ENCODE measurements around the gene WIPF1. TPM values are rescaled to one million over a fixed set of nuclear protein-coding genes. Genes with fewer than 3 reads are reported as not detected.

The WIPF1 gene
- total RNA-seq, 2 donors from 2014 or later, result 7.2 to 19.0 TPM

DNA sequence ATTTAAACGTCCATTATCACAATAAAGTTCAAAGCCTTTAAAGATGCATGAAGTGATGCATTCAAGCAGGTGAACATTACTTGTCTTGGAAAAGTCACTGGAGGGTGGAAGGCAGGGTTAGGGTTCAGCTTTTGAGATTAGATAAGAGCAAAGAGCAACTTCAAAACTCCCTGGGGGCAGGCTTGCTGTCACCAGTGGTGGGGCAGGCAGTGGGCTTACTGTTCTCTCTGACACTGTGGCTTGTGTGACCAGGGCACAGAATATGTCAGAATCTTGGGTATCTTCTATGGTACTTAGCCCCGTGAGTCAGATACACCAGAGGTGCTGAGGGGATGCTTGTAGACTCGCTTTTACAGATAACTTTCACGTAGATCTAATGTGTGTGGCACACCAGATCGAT, 52.8 kb downstream of the WIPF1 start:
- DNase-seq (ENCODE audit: low spot score), result no peak
- Histone ChIP-seq H3K9me3 (no peaks in the 10 kb centered on the region), H3K4me1 (replicated peaks) (no peaks in the 10 kb centered on the region), H3K27ac (no peak overlapping the region), H3K27me3 (replicated peaks; ENCODE audit: insufficient read depth) (no peaks in the 10 kb centered on the region), H3K4me3 (no peak overlapping the region), H3K36me3 (no peaks in the 10 kb centered on the region)
- 81% methylated on average over 5 of the region's 5 CpGs for WGBS
- intact Hi-C loops (cut with DNase I), result no loop called here
- no peak for TF ChIP-seq POLR2A (IDR thresholded peaks at IDR 0.05)
- TF ChIP-seq, protein P1, sequence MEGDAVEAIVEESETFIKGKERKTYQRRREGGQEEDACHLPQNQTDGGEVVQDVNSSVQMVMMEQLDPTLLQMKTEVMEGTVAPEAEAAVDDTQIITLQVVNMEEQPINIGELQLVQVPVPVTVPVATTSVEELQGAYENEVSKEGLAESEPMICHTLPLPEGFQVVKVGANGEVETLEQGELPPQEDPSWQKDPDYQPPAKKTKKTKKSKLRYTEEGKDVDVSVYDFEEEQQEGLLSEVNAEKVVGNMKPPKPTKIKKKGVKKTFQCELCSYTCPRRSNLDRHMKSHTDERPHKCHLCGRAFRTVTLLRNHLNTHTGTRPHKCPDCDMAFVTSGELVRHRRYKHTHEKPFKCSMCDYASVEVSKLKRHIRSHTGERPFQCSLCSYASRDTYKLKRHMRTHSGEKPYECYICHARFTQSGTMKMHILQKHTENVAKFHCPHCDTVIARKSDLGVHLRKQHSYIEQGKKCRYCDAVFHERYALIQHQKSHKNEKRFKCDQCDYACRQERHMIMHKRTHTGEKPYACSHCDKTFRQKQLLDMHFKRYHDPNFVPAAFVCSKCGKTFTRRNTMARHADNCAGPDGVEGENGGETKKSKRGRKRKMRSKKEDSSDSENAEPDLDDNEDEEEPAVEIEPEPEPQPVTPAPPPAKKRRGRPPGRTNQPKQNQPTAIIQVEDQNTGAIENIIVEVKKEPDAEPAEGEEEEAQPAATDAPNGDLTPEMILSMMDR (IDR thresholded peaks at IDR 0.05), result no peak
- TF ChIP-seq POLR2AphosphoS5 (IDR thresholded peaks at IDR 0.05), result no peak

DNA sequence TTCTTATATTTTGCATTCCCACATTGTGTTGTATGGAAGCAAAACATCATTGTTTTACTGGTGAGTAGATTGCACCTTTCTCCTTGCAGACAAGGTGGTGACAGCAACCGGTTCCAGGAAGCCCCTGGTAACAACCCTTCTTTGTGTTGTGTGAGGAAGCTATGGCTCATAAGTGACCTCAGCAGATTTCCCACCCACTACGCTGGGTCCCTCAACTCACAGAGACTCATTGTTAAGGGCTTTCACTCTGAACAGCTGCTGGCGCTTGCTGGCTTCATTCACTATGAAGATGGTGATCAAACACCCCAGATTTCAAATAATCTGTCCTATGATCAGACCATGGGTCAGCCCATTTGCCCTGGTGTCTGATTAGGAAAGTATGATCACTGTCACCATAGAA, 53.4 kb downstream of the WIPF1 start:
- no peaks in the 10 kb centered on the region for H3K36me3 ChIP-seq
- 81% methylated on average over 3 of the region's 3 CpGs for WGBS
- intact Hi-C loops (cut with DNase I), result no loop called here
- H3K27ac ChIP-seq, result no peak overlapping the region
- DNase-seq (ENCODE audit: low spot score), result no peak
- H3K4me1 ChIP-seq (replicated peaks), result no peaks in the 10 kb centered on the region
- no peaks in the 10 kb centered on the region for H3K9me3 ChIP-seq
- no peak overlapping the region for H3K4me3 ChIP-seq
- no peaks in the 10 kb centered on the region for H3K27me3 ChIP-seq (replicated peaks; ENCODE audit: insufficient read depth)
- no peak for TF ChIP-seq POLR2A (IDR thresholded peaks at IDR 0.05)
- TF ChIP-seq POLR2AphosphoS5 (IDR thresholded peaks at IDR 0.05), result no peak
- TF ChIP-seq, protein P1 (IDR thresholded peaks at IDR 0.05), result no peak

DNA sequence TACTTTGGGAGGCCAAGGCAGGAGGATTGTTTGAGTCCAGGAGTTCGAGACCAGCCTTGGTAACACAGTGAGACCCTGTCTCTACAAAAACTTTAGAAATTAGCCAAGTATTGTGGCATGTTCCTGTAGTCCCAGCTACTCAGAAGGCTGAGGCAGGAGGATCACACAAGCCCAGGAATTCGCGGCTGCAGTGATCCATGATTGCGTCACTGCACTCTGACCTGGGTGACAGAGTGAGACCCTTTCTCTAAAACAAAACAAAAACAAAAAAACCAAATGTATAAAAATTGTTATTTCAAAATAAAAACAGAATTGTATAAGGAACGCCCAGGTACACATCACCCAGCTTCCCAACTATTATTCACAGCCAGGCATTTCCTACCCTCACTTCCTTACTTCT, 56.7 kb downstream of the WIPF1 start:
- DNase-seq (ENCODE audit: low spot score), result no peak
- WGBS, result 92% methylated on average over 5 of the region's 5 CpGs
- H3K4me3 ChIP-seq, result no peak overlapping the region
- H3K9me3 ChIP-seq, result no peaks in the 10 kb centered on the region
- no peaks in the 10 kb centered on the region for H3K27me3 ChIP-seq (replicated peaks; ENCODE audit: insufficient read depth)
- intact Hi-C loops (cut with DNase I), result no loop called here
- H3K27ac ChIP-seq, result no peak overlapping the region
- TF ChIP-seq, protein P1 (IDR thresholded peaks at IDR 0.05), result no peak
- TF ChIP-seq POLR2A (IDR thresholded peaks at IDR 0.05) (no peak), POLR2AphosphoS5 (IDR thresholded peaks at IDR 0.05) (no peak)
- H3K4me1 ChIP-seq (replicated peaks), result no peaks in the 10 kb centered on the region
- H3K36me3 ChIP-seq, result no peaks in the 10 kb centered on the region

DNA sequence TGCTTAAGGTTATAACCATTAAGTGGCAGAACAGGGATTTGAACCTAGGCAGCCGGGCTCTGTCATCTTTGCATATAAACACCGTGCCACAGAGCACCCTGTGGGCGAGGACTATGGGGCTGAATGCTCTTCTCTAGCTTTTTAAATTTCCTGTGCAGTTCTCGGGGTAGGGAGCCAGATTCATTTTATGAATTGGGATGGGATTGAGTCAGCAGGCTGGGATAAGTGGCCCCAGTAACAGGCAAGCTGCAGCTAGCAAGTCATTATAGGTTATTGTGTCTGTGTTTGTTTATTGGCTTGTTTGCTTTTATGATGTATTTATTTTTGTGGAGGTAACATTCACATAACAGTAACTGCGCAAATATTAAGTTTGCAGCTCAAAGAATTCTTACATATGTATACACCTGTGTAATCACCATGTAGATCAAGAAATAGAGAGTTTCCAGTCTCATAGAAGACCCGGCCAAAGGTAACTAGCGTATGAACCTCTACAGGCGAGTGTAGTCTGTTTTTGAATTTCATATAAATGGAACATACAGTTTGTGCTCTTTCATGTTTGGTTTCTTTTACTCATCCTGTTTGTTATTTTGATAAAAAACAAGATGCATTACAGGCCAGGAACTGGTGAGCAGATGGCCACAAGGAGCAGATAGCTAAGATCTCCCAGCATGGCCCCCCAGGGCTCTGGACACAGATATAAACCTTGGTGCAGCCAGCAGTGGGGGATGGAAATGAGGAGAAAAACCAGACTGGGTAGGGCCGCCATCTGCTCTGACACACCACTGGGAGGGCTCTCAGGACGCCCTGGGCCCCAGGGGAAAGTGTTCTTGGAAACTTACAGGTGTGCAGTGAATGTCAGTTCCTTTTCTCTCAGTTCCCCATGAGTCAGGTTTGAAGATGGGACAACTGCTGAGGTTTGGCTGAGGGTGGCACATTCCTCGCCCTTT, 61.6 kb downstream of the WIPF1 start:
- Histone ChIP-seq H3K36me3 (no peaks in the 10 kb centered on the region), H3K4me1 (replicated peaks) (no peaks in the 10 kb centered on the region), H3K4me3 (no peak overlapping the region), H3K27ac (no peak overlapping the region), H3K9me3 (no peaks in the 10 kb centered on the region), H3K27me3 (replicated peaks; ENCODE audit: insufficient read depth) (no peaks in the 10 kb centered on the region)
- WGBS, result 72% methylated on average over 11 of the region's 11 CpGs
- intact Hi-C loops (cut with DNase I), result no loop called here
- DNase-seq (ENCODE audit: low spot score), result no peak
- TF ChIP-seq POLR2AphosphoS5 (IDR thresholded peaks at IDR 0.05), result no peak
- TF ChIP-seq POLR2A (IDR thresholded peaks at IDR 0.05), result no peak
- TF ChIP-seq, protein P1 (IDR thresholded peaks at IDR 0.05), result no peak

DNA sequence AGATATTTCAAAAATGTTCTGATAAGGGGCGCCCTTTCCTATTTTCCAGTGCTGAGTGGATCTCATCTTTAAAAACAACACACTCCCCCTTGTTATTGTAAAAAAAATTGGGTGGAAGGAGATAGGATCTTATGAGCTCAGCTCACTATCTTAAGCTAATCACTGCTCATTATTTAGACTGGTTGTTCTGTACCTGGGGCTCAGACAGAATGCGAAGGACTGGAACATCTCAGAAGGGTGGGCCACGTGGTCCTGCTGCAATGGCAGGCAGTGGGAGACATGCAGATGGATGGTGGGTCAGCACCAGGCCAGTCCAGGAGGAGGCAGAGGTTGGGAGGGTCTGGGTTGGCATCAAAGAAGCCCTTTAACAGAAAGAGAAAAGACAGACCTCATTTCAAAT, 62.5 kb downstream of the WIPF1 start:
- no peak overlapping the region for H3K4me3 ChIP-seq
- no peaks in the 10 kb centered on the region for H3K9me3 ChIP-seq
- H3K27me3 ChIP-seq (replicated peaks; ENCODE audit: insufficient read depth), result no peaks in the 10 kb centered on the region
- 51% methylated on average over 3 of the region's 3 CpGs for WGBS
- intact Hi-C loops (cut with DNase I), result no loop called here
- H3K36me3 ChIP-seq, result no peaks in the 10 kb centered on the region
- DNase-seq (ENCODE audit: low spot score), result no peak
- H3K27ac ChIP-seq, result no peak overlapping the region
- no peak for TF ChIP-seq POLR2A (IDR thresholded peaks at IDR 0.05)
- TF ChIP-seq, protein P1 (IDR thresholded peaks at IDR 0.05), result no peak
- TF ChIP-seq POLR2AphosphoS5 (IDR thresholded peaks at IDR 0.05), result no peak
- H3K4me1 ChIP-seq (replicated peaks), result no peaks in the 10 kb centered on the region
